ENCODE results near the gene IKZF1.

DNA sequence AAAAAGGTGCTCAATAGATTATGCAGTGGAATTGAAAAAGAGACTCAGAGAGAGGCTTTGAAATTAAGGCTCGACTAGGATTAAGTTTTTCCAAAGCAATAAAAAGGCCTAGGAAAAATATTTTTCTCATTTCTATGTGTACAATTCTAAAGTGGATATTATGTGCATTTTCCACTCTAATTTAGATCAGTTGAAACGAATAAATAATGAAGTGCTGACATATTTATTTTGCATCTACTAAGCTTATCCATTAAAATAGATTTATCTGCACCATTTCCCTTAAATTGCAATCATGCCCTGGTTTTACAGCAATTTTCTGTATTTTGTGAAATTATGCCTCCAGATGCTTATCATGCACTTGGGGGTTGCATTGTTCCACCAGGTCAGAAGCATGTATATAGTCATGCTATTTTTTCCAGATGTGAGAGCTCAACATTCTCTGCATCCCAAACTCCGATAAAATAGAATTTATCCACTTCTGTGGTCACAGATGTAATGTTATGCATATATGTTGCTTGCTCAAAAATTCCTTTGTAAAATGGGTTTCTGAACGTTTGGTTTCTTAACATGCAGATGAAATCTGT is 127.3 kb downstream of the IKZF1 start:
- TF ChIP-seq, protein P1, sequence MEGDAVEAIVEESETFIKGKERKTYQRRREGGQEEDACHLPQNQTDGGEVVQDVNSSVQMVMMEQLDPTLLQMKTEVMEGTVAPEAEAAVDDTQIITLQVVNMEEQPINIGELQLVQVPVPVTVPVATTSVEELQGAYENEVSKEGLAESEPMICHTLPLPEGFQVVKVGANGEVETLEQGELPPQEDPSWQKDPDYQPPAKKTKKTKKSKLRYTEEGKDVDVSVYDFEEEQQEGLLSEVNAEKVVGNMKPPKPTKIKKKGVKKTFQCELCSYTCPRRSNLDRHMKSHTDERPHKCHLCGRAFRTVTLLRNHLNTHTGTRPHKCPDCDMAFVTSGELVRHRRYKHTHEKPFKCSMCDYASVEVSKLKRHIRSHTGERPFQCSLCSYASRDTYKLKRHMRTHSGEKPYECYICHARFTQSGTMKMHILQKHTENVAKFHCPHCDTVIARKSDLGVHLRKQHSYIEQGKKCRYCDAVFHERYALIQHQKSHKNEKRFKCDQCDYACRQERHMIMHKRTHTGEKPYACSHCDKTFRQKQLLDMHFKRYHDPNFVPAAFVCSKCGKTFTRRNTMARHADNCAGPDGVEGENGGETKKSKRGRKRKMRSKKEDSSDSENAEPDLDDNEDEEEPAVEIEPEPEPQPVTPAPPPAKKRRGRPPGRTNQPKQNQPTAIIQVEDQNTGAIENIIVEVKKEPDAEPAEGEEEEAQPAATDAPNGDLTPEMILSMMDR (IDR thresholded peaks at IDR 0.05; ENCODE audit: insufficient read depth, low read depth, low read length), result no peak
- TF ChIP-seq EZH2 (IDR thresholded peaks at IDR 0.05; ENCODE audit: insufficient read depth, low read length), result no peak
